ENCODE results near the gene SLC22A5. TPM values are rescaled to one million over a fixed set of nuclear protein-coding genes. Genes with fewer than 3 reads are reported as not detected.
A peak's percentile ranks its signal among the peaks of the same experiment; 100 is the strongest.
"Not testable (repeated sequence)": the region's sequence is repeated elsewhere in the genome, so short reads cannot be mapped to it uniquely, and the experiment has no call there.

SLC22A5 gene
- total and polyA plus RNA-seq, 2 donors (not counting 3 experiments of a cell fraction or from before 2014, with no cell fraction given): 3.6 to 9.3 TPM

DNA sequence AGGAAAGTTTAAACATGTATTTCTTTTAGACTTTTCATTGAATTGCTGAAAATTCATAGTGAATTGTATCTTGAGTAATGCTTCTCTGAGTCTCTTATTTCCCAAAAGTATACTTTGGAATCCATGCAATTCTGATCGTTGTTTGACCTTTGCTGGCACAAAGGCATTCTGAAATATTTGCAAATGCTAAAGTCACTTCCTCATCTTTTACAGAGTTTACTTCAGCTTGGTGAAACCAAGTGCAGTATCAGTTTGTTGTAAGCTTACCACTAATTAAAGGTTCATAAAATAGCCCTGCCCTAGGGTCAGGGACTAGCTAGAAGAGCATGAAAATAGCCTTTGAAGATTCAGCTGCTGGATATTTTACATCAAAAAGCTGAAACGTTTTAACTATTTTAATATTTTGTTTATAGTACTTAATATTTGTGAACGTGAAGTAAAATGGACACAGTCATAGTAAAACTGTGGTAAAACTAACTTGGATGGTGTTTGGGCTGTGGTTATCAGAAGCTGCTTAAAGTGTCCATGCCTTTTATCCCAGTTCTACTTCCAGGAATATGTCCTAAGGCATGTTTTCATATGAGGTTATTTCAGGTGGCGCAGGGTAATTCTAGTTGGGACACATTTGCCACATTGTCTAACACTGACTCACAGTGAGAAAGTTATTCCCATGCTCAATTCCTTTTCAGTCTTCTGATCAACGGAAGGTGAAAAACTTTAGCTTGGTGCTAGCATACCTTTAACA, 45.3 kb downstream of the SLC22A5 start:
- Histone ChIP-seq H3K4me2 (ENCODE audit: insufficient read depth, low read length) (peak overlapping the region; percentile 72), H3K4me1 (ENCODE audit: control insufficient read depth, extremely low read depth, insufficient read depth, low read length) (peaks cover 44% of the 10 kb centered on the region), H3K27ac (ENCODE audit: insufficient read depth, low read depth, low read length) (peak overlapping the region; percentile 59), H2AFZ (ENCODE audit: low read depth, low read length) (peak overlapping the region; percentile 31), H3K36me3 (ENCODE audit: control insufficient read depth in 2 of 2, extremely low read depth in 1 of 2, insufficient read depth in 2 of 2, low read length in 2 of 2) (no peaks in the 10 kb centered on the region), H3K9ac (replicated peaks; ENCODE audit: extremely low read depth, insufficient read depth, low read length) (peak overlapping the region; percentile 40), H4K20me1 (replicated peaks; ENCODE audit: control insufficient read depth, extremely low read depth, insufficient read depth, low read length) (no peaks in the 10 kb centered on the region), H3K4me3 (replicated peaks in 1 of 3; ENCODE audit: insufficient read depth in 1 of 3, low read depth in 1 of 3, low read length in 3 of 3) (no peak overlapping the region), H3K79me2 (ENCODE audit: control insufficient read depth, insufficient read depth, low read length) (peaks cover 3% of the 10 kb centered on the region), H3K9me3 (replicated peaks; ENCODE audit: control insufficient read depth, insufficient read depth, low read length) (no peaks in the 10 kb centered on the region), H3K27me3 (ENCODE audit: control insufficient read depth in 2 of 2, insufficient read depth in 2 of 2, low read length in 2 of 2) (no peaks in the 10 kb centered on the region), H3K9me1 (replicated peaks; ENCODE audit: control insufficient read depth, extremely low read depth, insufficient read depth, low read length) (no peaks in the 10 kb centered on the region)
- intact Hi-C loops (cut with micrococcal nuclease) (loop anchor here (1.0 kb wide), 1 partner anchor 82 kb away; no protein-coding TSS in a partner anchor), dilution Hi-C loops (cut with MboI; ENCODE audit: extremely low pct_ligation_motif_present, low sequenced_read_pairs) (no loop called here)
- POLR2A ChIA-PET: interaction anchor here (1.3 kb wide), 1 partner anchor 76 kb away, joined by 4 read pairs; the partner anchor contains the start of gene IRF1
- CTCF ChIA-PET: interaction anchor here (0.7 to 5.3 kb wide), 10 partner anchors 8 to 91 kb away, joined by 3 to 32 read pairs (median 4); partner anchors contain the start of gene IRF1
- FAIRE-seq: peak; percentile 73
- no TSS peak for BruUV-seq (replicated peaks)
- TF ChIP-seq POLR2AphosphoS5 (IDR thresholded peaks at IDR 0.05; ENCODE audit: insufficient read depth, low read depth, low read length): no peak
- peak; percentile 51 for TF ChIP-seq JUN (IDR thresholded peaks at IDR 0.05; ENCODE audit: borderline replicate concordance, insufficient read depth, insufficient read length, low read depth)
- TF ChIP-seq FOS (IDR thresholded peaks at IDR 0.05; ENCODE audit: borderline replicate concordance, insufficient read depth, low read length): no peak
- TF ChIP-seq, protein P1, sequence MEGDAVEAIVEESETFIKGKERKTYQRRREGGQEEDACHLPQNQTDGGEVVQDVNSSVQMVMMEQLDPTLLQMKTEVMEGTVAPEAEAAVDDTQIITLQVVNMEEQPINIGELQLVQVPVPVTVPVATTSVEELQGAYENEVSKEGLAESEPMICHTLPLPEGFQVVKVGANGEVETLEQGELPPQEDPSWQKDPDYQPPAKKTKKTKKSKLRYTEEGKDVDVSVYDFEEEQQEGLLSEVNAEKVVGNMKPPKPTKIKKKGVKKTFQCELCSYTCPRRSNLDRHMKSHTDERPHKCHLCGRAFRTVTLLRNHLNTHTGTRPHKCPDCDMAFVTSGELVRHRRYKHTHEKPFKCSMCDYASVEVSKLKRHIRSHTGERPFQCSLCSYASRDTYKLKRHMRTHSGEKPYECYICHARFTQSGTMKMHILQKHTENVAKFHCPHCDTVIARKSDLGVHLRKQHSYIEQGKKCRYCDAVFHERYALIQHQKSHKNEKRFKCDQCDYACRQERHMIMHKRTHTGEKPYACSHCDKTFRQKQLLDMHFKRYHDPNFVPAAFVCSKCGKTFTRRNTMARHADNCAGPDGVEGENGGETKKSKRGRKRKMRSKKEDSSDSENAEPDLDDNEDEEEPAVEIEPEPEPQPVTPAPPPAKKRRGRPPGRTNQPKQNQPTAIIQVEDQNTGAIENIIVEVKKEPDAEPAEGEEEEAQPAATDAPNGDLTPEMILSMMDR (IDR thresholded peaks at IDR 0.05; ENCODE audit: extremely low read depth in 1 of 2, insufficient read depth in 1 of 2, low read depth in 1 of 2, low read length in 2 of 2): no peak
- peak; percentile 73 for DNase-seq (ENCODE audit: low read depth, low spot score)

- H3K4me1 ChIP-seq (ENCODE audit: control insufficient read depth, extremely low read depth, insufficient read depth, low read length): peaks cover 45% of the 10 kb centered on the region
- H3K79me2 ChIP-seq (ENCODE audit: control insufficient read depth, insufficient read depth, low read length); H3K4me3 ChIP-seq (replicated peaks in 1 of 3; ENCODE audit: insufficient read depth in 1 of 3, low read depth in 1 of 3, low read length in 3 of 3); H3K27me3 ChIP-seq (ENCODE audit: control insufficient read depth in 2 of 2, insufficient read depth in 2 of 2, low read length in 2 of 2); dilution Hi-C loops (cut with MboI; ENCODE audit: extremely low pct_ligation_motif_present, low sequenced_read_pairs); H3K36me3 ChIP-seq (ENCODE audit: control insufficient read depth in 2 of 2, extremely low read depth in 1 of 2, insufficient read depth in 2 of 2, low read length in 2 of 2); H3K9me1 ChIP-seq (replicated peaks; ENCODE audit: control insufficient read depth, extremely low read depth, insufficient read depth, low read length); H3K9me3 ChIP-seq (replicated peaks; ENCODE audit: control insufficient read depth, insufficient read depth, low read length); DNase-seq (ENCODE audit: low read depth, low spot score); H4K20me1 ChIP-seq (replicated peaks; ENCODE audit: control insufficient read depth, extremely low read depth, insufficient read depth, low read length); BruUV-seq (replicated peaks); H3K9ac ChIP-seq (replicated peaks; ENCODE audit: extremely low read depth, insufficient read depth, low read length); H2AFZ ChIP-seq (ENCODE audit: low read depth, low read length); FAIRE-seq: not testable (repeated sequence)
- CTCF ChIA-PET: interaction anchor here (0.7 to 5.3 kb wide), 8 partner anchors 9 to 90 kb away, joined by 3 to 32 read pairs (median 6); partner anchors contain the start of gene IRF1
- peak overlapping the region; percentile 72 for H3K4me2 ChIP-seq (ENCODE audit: insufficient read depth, low read length)
- intact Hi-C loops (cut with micrococcal nuclease): loop anchor here (1.0 kb wide), 1 partner anchor 82 kb away; no protein-coding TSS in a partner anchor
- peak overlapping the region; percentile 38 for H3K27ac ChIP-seq (ENCODE audit: insufficient read depth, low read depth, low read length)
- POLR2A ChIA-PET: interaction anchor here (1.3 kb wide), 1 partner anchor 75 kb away, joined by 4 read pairs; the partner anchor contains the start of gene IRF1
Measured at GRCh38 chr5:132415516-132415915, 46.0 kb downstream of the SLC22A5 start.
